Caco-2 (cell line): Measurements from ENCODE around the gene KLHL18. TPM values are rescaled to one million over a fixed set of nuclear protein-coding genes. Genes with fewer than 3 reads are reported as not detected.
A peak's percentile ranks its signal among the peaks of the same experiment; 100 is the strongest.

Source experiments
- BruUV-seq: library from RNA; stranded (reverse); fragments of 400-500 nt; replicated peaks from 2 replicates; lab custom pipeline; 2021; lab: Mats Ljungman, UMichigan
- CTCF ChIA-PET: fragments of 300-600 bp; sonication (Branson Sonifier 250); formaldehyde crosslinking; loops from one replicate; lab custom pipeline; 2022; ENCODE audit warnings: antibody characterized with exemption; lab: Charles Lee
- POLR2A ChIA-PET: fragments of 300-600 bp; sonication (Branson Sonifier 250); formaldehyde crosslinking; loops from one replicate; lab custom pipeline; 2022; ENCODE audit warnings: antibody characterized with exemption; lab: Charles Lee
- DNase-seq, 2 experiments: peaks; one replicate each; pipeline versions ENCODE4 v3.0.0 to v3.0.0-alpha.2; 2020 to 2022
- H3K27me3 ChIP-seq: replicated peaks from 2 replicates; pipeline ENCODE4 v1.6.0; 2011; ENCODE audit warnings: low read length; ENCODE audit not compliant: control insufficient read depth, insufficient read depth
- H3K36me3 ChIP-seq: 2 replicates; pipeline ENCODE4 v1.5.1; 2011; ENCODE audit warnings: low read length; ENCODE audit not compliant: control insufficient read depth, insufficient read depth
- H3K4me1 ChIP-seq: fragments of 250-450 bp; sonication (Bioruptor Pico); 2 replicates; pipeline ENCODE4 v1.5.1; 2020; ENCODE audit warnings: mild to moderate bottlenecking
- H3K4me3 ChIP-seq: 2 replicates; pipeline ENCODE4 v1.5.1; 2011; ENCODE audit warnings: low read depth, mild to moderate bottlenecking, control low read depth, low read length
- H3K9me3 ChIP-seq: fragments of 250-450 bp; sonication (Bioruptor Pico); 2 replicates; pipeline ENCODE4 v1.5.1; 2020; ENCODE audit warnings: mild to moderate bottlenecking, moderate library complexity
- H3K27ac Mint-ChIP-seq: one replicate; pipeline ENCODE4 v1.8.0; 2022; ENCODE audit warnings: mixed read lengths; ENCODE audit not compliant: unreplicated experiment
- H3K27me3 Mint-ChIP-seq: one replicate; pipeline ENCODE4 v1.8.0; 2022; ENCODE audit warnings: mixed read lengths; ENCODE audit not compliant: insufficient read depth, unreplicated experiment
- H3K36me3 Mint-ChIP-seq: one replicate; pipeline ENCODE4 v1.8.0; 2022; ENCODE audit warnings: mild to moderate bottlenecking, mixed read lengths; ENCODE audit not compliant: insufficient read depth, unreplicated experiment
- H3K4me1 Mint-ChIP-seq: one replicate; pipeline ENCODE4 v1.8.0; 2022; ENCODE audit warnings: low read depth, mixed read lengths; ENCODE audit not compliant: unreplicated experiment
- H3K4me3 Mint-ChIP-seq: one replicate; pipeline ENCODE4 v1.8.0; 2022; ENCODE audit warnings: mild to moderate bottlenecking, moderate library complexity, mixed read lengths; ENCODE audit not compliant: unreplicated experiment
- H3K9me3 Mint-ChIP-seq: one replicate; pipeline ENCODE4 v1.8.0; 2022; ENCODE audit warnings: mixed read lengths; ENCODE audit not compliant: unreplicated experiment
- intact Hi-C: fragments of 100-400 bp; cut with micrococcal nuclease; formaldehyde crosslinking; loops from one replicate; pipeline ENCODE4 v1.10.0; 2022; ENCODE audit not compliant: unreplicated experiment
- total RNA-seq: library from RNA; stranded (reverse); gene quantifications from 2 replicates; pipeline ENCODE4 v1.2.3, GENCODE V29; 2022
- TF ChIP-seq, protein P1 (sequence below), 2 experiments: fragments of 200-600 bp in 1 of 2; IDR thresholded peaks; 1 replicate in 1 of 2; 2 replicates in 1 of 2; pipeline versions ENCODE4 v1.5.1 to v1.8.0; 2011 to 2022; ENCODE audit warnings: antibody characterized with exemption in 1 of 2, control low read depth in 1 of 2, inconsistent platforms in 1 of 2, low read depth in 1 of 2, low read length in 1 of 2, mild to moderate bottlenecking in 1 of 2, moderate library complexity in 1 of 2; ENCODE audit not compliant: insufficient read depth in 1 of 2, severe bottlenecking in 1 of 2, unreplicated experiment in 1 of 2

The KLHL18 gene
- total RNA-seq, 1 experiment from 2014 or later = 29.5 TPM

DNA sequence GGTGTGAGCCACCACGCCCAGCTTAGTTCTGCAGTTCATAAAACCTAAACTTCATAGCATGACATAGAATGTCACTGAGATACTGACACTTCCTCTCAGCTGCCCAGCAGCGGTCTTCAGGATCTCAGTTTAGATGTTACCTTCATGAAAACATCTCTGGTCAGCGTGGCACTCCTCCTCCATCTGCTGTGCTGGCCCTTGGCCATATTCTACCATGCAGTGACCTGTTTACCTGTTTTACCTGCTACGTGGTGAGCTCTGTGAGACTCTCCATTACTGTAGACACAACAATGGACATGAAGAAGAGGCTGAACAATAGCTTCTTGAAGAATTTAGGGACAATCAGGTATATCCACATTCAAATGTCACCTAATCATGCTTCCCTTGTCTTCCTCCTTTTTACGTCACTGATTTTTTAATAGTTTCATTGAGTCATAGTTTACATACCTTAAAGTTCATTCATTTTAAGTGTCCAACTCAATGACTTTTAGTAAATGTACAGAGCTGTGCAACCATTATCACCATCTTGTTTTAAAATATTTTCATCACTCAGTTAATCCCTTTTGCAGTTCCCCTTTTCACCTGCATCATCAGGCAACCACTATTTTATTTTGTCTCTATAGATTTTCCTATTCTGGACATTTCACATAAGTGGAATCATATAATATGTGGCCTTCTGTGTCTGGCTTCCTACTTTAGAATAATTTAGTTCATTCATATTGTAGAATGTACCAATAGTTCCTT lies 65.8 kb downstream of the KLHL18 start:
- Mint-ChIP-seq H3K36me3 (peaks cover 7% of the 10 kb centered on the region), H3K27ac (no peak overlapping the region), H3K27me3 (no peaks in the 10 kb centered on the region), H3K9me3 (no peaks in the 10 kb centered on the region), H3K4me1 (no peaks in the 10 kb centered on the region), H3K4me3 (no peak overlapping the region)
- no peaks in the 10 kb centered on the region for H3K36me3 ChIP-seq
- H3K4me3 ChIP-seq = no peak overlapping the region
- H3K27me3 ChIP-seq = no peaks in the 10 kb centered on the region
- ChIA-PET POLR2A (no interaction called here), CTCF (no interaction called here)
- intact Hi-C loops = no loop called here
- BruUV-seq = no TSS peak
- TF ChIP-seq, protein P1, sequence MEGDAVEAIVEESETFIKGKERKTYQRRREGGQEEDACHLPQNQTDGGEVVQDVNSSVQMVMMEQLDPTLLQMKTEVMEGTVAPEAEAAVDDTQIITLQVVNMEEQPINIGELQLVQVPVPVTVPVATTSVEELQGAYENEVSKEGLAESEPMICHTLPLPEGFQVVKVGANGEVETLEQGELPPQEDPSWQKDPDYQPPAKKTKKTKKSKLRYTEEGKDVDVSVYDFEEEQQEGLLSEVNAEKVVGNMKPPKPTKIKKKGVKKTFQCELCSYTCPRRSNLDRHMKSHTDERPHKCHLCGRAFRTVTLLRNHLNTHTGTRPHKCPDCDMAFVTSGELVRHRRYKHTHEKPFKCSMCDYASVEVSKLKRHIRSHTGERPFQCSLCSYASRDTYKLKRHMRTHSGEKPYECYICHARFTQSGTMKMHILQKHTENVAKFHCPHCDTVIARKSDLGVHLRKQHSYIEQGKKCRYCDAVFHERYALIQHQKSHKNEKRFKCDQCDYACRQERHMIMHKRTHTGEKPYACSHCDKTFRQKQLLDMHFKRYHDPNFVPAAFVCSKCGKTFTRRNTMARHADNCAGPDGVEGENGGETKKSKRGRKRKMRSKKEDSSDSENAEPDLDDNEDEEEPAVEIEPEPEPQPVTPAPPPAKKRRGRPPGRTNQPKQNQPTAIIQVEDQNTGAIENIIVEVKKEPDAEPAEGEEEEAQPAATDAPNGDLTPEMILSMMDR (IDR thresholded peaks at IDR 0.05; ENCODE audit: insufficient read depth in 1 of 2, low read depth in 1 of 2, low read length in 1 of 2, severe bottlenecking in 1 of 2, unreplicated experiment in 1 of 2) = no peak
- H3K9me3 ChIP-seq = no peaks in the 10 kb centered on the region
- no peak for DNase-seq
- no peaks in the 10 kb centered on the region for H3K4me1 ChIP-seq

DNA sequence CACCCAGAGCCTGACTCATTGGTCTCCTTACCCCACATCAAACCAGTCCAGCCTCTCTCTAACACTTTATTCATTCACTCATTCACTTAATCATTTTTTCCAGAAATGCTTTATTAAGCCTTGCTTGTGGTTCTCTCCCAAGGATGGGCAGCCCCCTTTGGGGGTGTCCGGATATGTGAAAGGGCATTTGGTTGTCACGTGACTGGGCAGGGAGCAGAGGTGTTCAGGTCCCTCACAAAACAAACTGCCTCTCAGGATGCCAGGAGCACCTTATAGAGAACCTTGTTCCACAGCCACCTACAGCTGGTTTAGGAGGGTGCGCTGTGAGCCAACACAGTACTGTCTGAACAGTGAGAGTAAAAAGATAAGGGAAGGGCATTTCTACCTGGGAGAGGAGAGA lies 72.3 kb downstream of the KLHL18 start:
- Mint-ChIP-seq H3K4me1 (no peaks in the 10 kb centered on the region), H3K27ac (no peak overlapping the region), H3K4me3 (no peak overlapping the region), H3K27me3 (no peaks in the 10 kb centered on the region), H3K36me3 (no peaks in the 10 kb centered on the region), H3K9me3 (peaks cover 18% of the 10 kb centered on the region)
- Histone ChIP-seq H3K36me3 (no peaks in the 10 kb centered on the region), H3K27me3 (no peaks in the 10 kb centered on the region), H3K4me3 (no peak overlapping the region), H3K9me3 (peaks cover 16% of the 10 kb centered on the region), H3K4me1 (no peaks in the 10 kb centered on the region)
- ChIA-PET CTCF (no interaction called here), POLR2A (no interaction called here)
- intact Hi-C loops = no loop called here
- TF ChIP-seq, protein P1 (IDR thresholded peaks at IDR 0.05; ENCODE audit: insufficient read depth in 1 of 2, low read depth in 1 of 2, low read length in 1 of 2, severe bottlenecking in 1 of 2, unreplicated experiment in 1 of 2) = no peak
- BruUV-seq = no TSS peak
- peak in 1 of 2 experiments; percentile 7 for DNase-seq

DNA sequence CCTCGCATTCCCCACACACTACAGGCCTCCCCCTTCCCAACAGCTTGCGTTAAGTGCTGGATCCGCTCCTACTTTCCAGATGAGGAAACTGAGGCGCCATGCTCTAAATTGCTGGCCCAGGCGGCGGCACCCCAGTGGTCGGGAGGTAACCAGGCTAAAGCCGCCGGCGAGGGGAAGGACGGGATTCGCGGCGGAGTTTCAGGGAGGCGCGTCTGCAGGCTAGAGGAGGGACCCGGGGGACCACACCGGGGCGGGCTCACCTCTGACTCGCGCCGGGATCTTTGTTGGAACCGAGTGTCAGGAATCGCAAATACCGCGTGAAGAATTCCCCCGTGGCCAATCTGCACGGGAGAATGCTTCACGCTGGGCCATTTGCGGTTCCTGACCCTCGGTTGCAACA lies 73.5 kb downstream of the KLHL18 start:
- Histone ChIP-seq H3K27me3 (no peaks in the 10 kb centered on the region), H3K4me3 (no peak overlapping the region), H3K4me1 (no peaks in the 10 kb centered on the region), H3K36me3 (no peaks in the 10 kb centered on the region), H3K9me3 (peaks cover 21% of the 10 kb centered on the region)
- H3K27ac Mint-ChIP-seq = no peak overlapping the region
- TF ChIP-seq, protein P1 (IDR thresholded peaks at IDR 0.05; ENCODE audit: insufficient read depth in 1 of 2, low read depth in 1 of 2, low read length in 1 of 2, severe bottlenecking in 1 of 2, unreplicated experiment in 1 of 2) = no peak
- CTCF ChIA-PET = no interaction called here
- intact Hi-C loops = no loop called here
- no peaks in the 10 kb centered on the region for H3K27me3 Mint-ChIP-seq
- no peak overlapping the region for H3K4me3 Mint-ChIP-seq
- BruUV-seq = no TSS peak
- no peaks in the 10 kb centered on the region for H3K4me1 Mint-ChIP-seq
- DNase-seq = peak in 1 of 2 experiments; percentile 8
- H3K36me3 Mint-ChIP-seq = no peaks in the 10 kb centered on the region
- POLR2A ChIA-PET = no interaction called here
- peaks cover 25% of the 10 kb centered on the region for H3K9me3 Mint-ChIP-seq
